ENCODE measurements around the gene ACSF2.

- no peak for TF ChIP-seq GATA3 (IDR thresholded peaks at IDR 0.05; ENCODE audit: low read depth, low read length)
- no peak for TF ChIP-seq GATA2 (IDR thresholded peaks at IDR 0.05; ENCODE audit: low read depth, low read length)
Measured at GRCh38 chr17:50447870-50448595, 22.0 kb downstream of the ACSF2 start.
